Measurements from ENCODE around the gene UBA1. TPM values are rescaled to one million over a fixed set of nuclear protein-coding genes. Genes with fewer than 3 reads are reported as not detected.

The UBA1 gene
- total RNA-seq, 1 donor from 2014 or later: 538 TPM

DNA sequence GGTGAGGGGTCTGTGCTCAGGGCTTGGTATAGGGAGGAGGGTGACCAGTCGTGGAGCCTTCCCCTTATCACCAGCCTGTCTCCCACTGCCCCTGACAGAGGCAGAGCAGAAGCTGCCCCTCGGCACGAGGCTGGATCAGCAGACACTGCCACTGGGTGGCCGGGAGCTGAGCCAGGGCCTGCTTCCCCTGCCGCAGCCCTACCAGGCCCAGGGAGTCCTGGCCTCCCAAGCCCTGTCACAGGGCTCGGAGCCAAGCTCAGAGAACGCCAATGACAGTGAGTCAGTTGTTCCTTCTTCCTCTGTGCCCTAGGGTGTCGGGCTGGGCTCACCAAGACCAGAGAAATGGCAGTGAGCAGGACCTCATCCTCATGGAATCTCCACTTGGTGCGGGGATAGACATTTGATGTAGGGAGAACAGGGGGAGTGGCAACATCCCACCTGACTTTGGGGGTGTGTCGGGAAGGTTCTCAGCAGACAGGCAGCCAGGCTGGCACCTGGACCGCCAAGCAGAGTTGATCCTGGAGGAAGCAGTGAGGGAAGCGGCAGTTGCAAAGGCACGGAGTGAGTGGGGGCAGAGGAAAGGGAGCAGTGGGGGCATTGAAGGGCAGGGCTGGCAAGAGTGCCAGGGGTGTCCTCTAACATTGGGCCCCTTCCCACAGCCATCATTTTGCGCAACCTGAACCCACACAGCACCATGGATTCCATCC is 14.3 kb upstream of the UBA1 start:
- no peak overlapping the region for H3K4me3 Mint-ChIP-seq (ENCODE audit: low read depth)
- no peak for DNase-seq (ENCODE audit: low spot score, unreplicated experiment)
- H3K9me3 Mint-ChIP-seq (ENCODE audit: low read depth): peaks cover 12% of the 10 kb centered on the region
- TF ChIP-seq, protein P1, sequence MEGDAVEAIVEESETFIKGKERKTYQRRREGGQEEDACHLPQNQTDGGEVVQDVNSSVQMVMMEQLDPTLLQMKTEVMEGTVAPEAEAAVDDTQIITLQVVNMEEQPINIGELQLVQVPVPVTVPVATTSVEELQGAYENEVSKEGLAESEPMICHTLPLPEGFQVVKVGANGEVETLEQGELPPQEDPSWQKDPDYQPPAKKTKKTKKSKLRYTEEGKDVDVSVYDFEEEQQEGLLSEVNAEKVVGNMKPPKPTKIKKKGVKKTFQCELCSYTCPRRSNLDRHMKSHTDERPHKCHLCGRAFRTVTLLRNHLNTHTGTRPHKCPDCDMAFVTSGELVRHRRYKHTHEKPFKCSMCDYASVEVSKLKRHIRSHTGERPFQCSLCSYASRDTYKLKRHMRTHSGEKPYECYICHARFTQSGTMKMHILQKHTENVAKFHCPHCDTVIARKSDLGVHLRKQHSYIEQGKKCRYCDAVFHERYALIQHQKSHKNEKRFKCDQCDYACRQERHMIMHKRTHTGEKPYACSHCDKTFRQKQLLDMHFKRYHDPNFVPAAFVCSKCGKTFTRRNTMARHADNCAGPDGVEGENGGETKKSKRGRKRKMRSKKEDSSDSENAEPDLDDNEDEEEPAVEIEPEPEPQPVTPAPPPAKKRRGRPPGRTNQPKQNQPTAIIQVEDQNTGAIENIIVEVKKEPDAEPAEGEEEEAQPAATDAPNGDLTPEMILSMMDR (IDR thresholded peaks at IDR 0.05; ENCODE audit: unreplicated experiment): no peak
- no peaks in the 10 kb centered on the region for H3K27me3 Mint-ChIP-seq
- H3K4me1 Mint-ChIP-seq (ENCODE audit: low read depth): no peaks in the 10 kb centered on the region
- no peak overlapping the region for H3K27ac Mint-ChIP-seq
- H3K36me3 Mint-ChIP-seq (ENCODE audit: insufficient read depth): peaks cover 14% of the 10 kb centered on the region

DNA sequence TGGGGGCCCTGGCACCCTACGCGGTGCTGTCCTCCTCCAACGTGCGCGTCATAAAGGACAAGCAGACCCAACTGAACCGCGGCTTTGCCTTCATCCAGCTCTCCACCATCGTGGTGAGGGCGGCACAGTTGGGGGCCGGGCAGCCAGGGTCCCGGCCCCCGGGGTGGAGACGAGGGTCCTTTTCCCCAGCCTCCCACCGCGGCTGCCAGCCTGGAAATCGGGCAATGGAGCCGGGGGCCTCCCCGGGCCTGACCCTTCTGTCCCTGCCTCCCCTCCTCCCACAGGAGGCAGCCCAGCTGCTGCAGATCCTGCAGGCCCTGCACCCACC is 13.7 kb upstream of the UBA1 start:
- Mint-ChIP-seq H3K36me3 (ENCODE audit: insufficient read depth) (peaks cover 16% of the 10 kb centered on the region), H3K4me1 (ENCODE audit: low read depth) (no peaks in the 10 kb centered on the region), H3K4me3 (ENCODE audit: low read depth) (no peak overlapping the region), H3K27me3 (no peaks in the 10 kb centered on the region), H3K27ac (no peak overlapping the region), H3K9me3 (ENCODE audit: low read depth) (peaks cover 12% of the 10 kb centered on the region)
- no peak for DNase-seq (ENCODE audit: low spot score, unreplicated experiment)
- TF ChIP-seq, protein P1 (IDR thresholded peaks at IDR 0.05; ENCODE audit: unreplicated experiment): no peak

DNA sequence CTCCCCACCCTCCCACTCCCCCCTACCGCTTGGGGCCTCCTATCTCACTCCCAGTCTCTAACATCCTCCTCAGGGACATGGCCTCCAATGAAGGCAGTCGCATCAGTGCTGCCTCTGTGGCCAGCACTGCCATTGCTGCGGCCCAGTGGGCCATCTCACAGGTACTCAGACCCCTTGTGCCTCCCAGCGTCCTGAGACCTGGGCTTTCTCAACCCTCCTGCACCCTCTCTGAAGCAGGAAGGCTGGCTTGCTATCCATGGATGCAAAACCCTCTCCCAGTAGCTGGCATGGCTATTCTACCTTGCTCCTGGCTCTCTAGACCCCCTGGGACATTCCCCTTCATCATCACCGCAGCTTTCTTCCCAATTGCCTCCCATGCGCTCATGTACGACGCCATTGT is 13.3 kb upstream of the UBA1 start:
- Mint-ChIP-seq H3K4me1 (ENCODE audit: low read depth) (no peaks in the 10 kb centered on the region), H3K9me3 (ENCODE audit: low read depth) (peaks cover 12% of the 10 kb centered on the region), H3K27ac (no peak overlapping the region), H3K27me3 (no peaks in the 10 kb centered on the region), H3K36me3 (ENCODE audit: insufficient read depth) (peaks cover 16% of the 10 kb centered on the region), H3K4me3 (ENCODE audit: low read depth) (no peak overlapping the region)
- TF ChIP-seq, protein P1 (IDR thresholded peaks at IDR 0.05; ENCODE audit: unreplicated experiment): no peak
- DNase-seq (ENCODE audit: low spot score, unreplicated experiment): no peak

DNA sequence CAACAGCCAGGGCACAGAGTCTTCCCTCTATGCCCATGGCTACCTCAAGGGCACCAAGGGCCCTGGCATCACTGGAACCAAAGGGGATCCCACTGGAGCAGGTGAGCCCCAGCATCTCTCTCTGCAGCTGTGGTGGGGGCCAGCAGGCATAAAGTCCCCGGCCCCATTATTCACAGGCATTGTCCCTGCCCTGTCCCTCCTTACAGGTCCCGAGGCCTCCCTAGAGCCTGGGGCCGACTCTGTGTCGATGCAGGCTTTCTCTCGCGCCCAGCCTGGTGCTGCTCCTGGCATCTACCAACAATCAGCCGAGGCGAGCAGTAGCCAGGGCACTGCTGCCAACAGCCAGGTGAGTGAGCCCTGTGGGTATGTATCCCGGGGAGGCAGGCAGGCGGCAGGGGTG is 12.3 kb upstream of the UBA1 start:
- no peak overlapping the region for H3K4me3 Mint-ChIP-seq (ENCODE audit: low read depth)
- no peak for DNase-seq (ENCODE audit: low spot score, unreplicated experiment)
- H3K27ac Mint-ChIP-seq: no peak overlapping the region
- no peaks in the 10 kb centered on the region for H3K4me1 Mint-ChIP-seq (ENCODE audit: low read depth)
- peaks cover 11% of the 10 kb centered on the region for H3K9me3 Mint-ChIP-seq (ENCODE audit: low read depth)
- TF ChIP-seq, protein P1 (IDR thresholded peaks at IDR 0.05; ENCODE audit: unreplicated experiment): no peak
- peaks cover 15% of the 10 kb centered on the region for H3K36me3 Mint-ChIP-seq (ENCODE audit: insufficient read depth)
- H3K27me3 Mint-ChIP-seq: no peaks in the 10 kb centered on the region

DNA sequence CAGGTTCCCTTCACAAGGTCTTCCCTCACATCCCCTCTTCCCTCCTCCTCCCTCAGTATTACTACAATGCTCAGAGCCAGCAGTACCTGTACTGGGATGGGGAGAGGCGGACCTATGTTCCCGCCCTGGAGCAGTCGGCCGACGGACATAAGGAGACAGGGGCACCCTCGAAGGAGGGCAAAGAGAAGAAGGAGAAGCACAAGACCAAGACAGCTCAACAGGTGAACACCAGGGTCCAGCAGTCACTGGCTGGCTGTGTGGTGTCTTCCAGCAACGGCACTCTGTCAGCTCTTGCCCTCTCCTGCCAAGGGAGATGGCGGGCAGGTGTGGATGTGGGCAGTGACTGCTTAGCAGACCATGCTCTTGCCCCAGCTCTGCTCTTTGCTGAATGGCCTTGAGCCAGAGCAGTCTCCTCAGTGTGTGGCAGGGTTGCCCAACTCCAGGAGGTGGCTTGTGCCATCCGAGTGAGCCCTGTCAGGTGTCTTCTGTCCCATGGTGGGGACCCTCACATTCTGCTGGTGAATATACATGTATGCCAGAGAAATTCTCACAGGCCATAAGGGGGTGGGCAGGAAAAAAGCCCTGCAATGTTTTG is 11.4 kb upstream of the UBA1 start:
- DNase-seq (ENCODE audit: low spot score, unreplicated experiment): no peak
- Mint-ChIP-seq H3K9me3 (ENCODE audit: low read depth) (peaks cover 5% of the 10 kb centered on the region), H3K36me3 (ENCODE audit: insufficient read depth) (peaks cover 12% of the 10 kb centered on the region)

More for the DNA sequence above, 11.4 kb upstream of the UBA1 start:
- TF ChIP-seq, protein P1 (IDR thresholded peaks at IDR 0.05; ENCODE audit: unreplicated experiment): no peak
- Mint-ChIP-seq H3K27me3 (no peaks in the 10 kb centered on the region), H3K4me1 (ENCODE audit: low read depth) (no peaks in the 10 kb centered on the region), H3K4me3 (ENCODE audit: low read depth) (no peak overlapping the region), H3K27ac (no peak overlapping the region)
